ENCODE measurements around the gene PTPRM.

DNA sequence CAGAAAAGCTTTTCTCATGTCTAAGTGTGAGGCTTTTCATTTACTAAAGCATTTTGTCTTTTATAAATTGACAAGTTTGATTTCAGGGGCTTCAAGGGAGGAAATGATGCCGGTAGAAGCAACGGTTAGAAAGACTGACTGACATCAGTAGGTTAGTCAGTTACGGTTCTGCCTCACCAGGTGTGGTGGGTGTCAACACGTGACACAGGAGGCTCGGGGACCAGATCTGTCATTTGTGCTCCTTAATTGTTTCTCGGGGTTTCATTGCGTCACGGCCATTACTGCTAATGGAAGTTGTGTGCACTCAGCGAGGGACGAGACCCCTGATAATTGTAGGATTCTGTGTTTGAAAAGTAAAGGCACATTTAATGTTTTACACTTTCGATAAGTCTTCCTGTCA lies 18.9 kb upstream of the PTPRM start:
- TF ChIP-seq, protein P1, sequence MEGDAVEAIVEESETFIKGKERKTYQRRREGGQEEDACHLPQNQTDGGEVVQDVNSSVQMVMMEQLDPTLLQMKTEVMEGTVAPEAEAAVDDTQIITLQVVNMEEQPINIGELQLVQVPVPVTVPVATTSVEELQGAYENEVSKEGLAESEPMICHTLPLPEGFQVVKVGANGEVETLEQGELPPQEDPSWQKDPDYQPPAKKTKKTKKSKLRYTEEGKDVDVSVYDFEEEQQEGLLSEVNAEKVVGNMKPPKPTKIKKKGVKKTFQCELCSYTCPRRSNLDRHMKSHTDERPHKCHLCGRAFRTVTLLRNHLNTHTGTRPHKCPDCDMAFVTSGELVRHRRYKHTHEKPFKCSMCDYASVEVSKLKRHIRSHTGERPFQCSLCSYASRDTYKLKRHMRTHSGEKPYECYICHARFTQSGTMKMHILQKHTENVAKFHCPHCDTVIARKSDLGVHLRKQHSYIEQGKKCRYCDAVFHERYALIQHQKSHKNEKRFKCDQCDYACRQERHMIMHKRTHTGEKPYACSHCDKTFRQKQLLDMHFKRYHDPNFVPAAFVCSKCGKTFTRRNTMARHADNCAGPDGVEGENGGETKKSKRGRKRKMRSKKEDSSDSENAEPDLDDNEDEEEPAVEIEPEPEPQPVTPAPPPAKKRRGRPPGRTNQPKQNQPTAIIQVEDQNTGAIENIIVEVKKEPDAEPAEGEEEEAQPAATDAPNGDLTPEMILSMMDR (optimal IDR thresholded peaks at IDR 0.05 in 1 of 3, IDR thresholded peaks at IDR 0.05 in 1 of 3, conservative IDR thresholded peaks at IDR 0.05 in 1 of 3; ENCODE audit: extremely low read depth in 1 of 3, insufficient read depth in 2 of 3, low read length in 3 of 3): no peak
- no peak for TF ChIP-seq EZH2 (IDR thresholded peaks at IDR 0.05; ENCODE audit: low read length)
